ENCODE data around the gene PGP. TPM values are rescaled to one million over a fixed set of nuclear protein-coding genes. Genes with fewer than 3 reads are reported as not detected.
A peak's percentile ranks its signal among the peaks of the same experiment; 100 is the strongest.

PGP gene
- total and polyA plus RNA-seq, 2 of the 4 experiments (the other 2 are of a cell fraction) = 4.1 to 9.4 TPM

GRCh38 chr16:2173916-2174315 lies 40.7 kb downstream of the PGP start:
- Histone ChIP-seq H3K23ac (ENCODE audit: low read depth, low read length) (no peak overlapping the region), H4K8ac (ENCODE audit: low read depth in 2 of 2, low read length in 2 of 2) (no peak overlapping the region), H3K14ac (replicated peaks; ENCODE audit: low read depth, low read length) (no peak overlapping the region), H3K9me1 (ENCODE audit: insufficient read depth, low read length) (no peaks in the 10 kb centered on the region), H3K27ac (ENCODE audit: insufficient read depth, low read length) (no peak overlapping the region), H4K5ac (ENCODE audit: low read depth, low read length) (no peak overlapping the region), H2BK120ac (ENCODE audit: low read depth, low read length) (no peak overlapping the region), H3K79me1 (ENCODE audit: low read depth in 1 of 2, low read length in 2 of 2) (peaks cover 0 to 4% of the 10 kb centered on the region in 2 experiments; a peak in 2 of 4 replicates), H3K4me2 (ENCODE audit: low read depth, low read length) (no peak overlapping the region), H3K27me3 (ENCODE audit: control insufficient read depth, insufficient read depth, low read length) (no peaks in the 10 kb centered on the region), H2AFZ (replicated peaks; ENCODE audit: low read length, poor library complexity) (no peak overlapping the region), H3K18ac (ENCODE audit: low read depth, low read length) (no peak overlapping the region), H2BK5ac (ENCODE audit: low read depth, low read length, poor library complexity, severe bottlenecking) (no peak overlapping the region), H3K4me3 (ENCODE audit: insufficient read depth, low read depth, low read length) (no peak overlapping the region), H3K4me1 (ENCODE audit: control insufficient read depth, insufficient read depth, low read length) (no peaks in the 10 kb centered on the region), H3K4ac (ENCODE audit: low read depth, low read length) (no peak overlapping the region), H2BK20ac (ENCODE audit: low read depth, low read length) (no peak overlapping the region), H2AK5ac (ENCODE audit: low read depth, low read length) (no peak overlapping the region), H2AK9ac (replicated peaks; ENCODE audit: low read depth, low read length, poor library complexity) (peak overlapping the region; percentile 45), H4K20me1 (ENCODE audit: insufficient read depth, low read length) (no peaks in the 10 kb centered on the region; the same call in 1 of the 2 replicates), H3K9ac (ENCODE audit: low read depth, low read length) (no peak overlapping the region), H4K91ac (ENCODE audit: insufficient read depth, low read depth, low read length) (no peak overlapping the region), H2BK15ac (ENCODE audit: low read depth, low read length) (no peak overlapping the region), H3K56ac (ENCODE audit: extremely low read depth, insufficient read depth, low read length) (no peak overlapping the region), H3K36me3 (ENCODE audit: control insufficient read depth, insufficient read depth, low read length) (peaks cover 59% of the 10 kb centered on the region), H3K9me3 (ENCODE audit: control insufficient read depth, insufficient read depth, low read length) (no peaks in the 10 kb centered on the region)
- intact Hi-C loops (cut with micrococcal nuclease) = no loop called here
- 93% methylated on average over 3 of the region's 4 CpGs; no CpG with 5 or more reads in 1 of the 2 experiments for WGBS, 2 experiments (ENCODE audit: extremely low coverage in 2 of 2, insufficient read length in 1 of 2)
- dilution Hi-C loops (cut with HindIII; ENCODE audit: low sequenced_read_pairs, unreplicated experiment) = no loop called here
- POLR2A ChIA-PET (ENCODE audit: unreplicated experiment) = no interaction called here
- ATAC-seq (ENCODE audit: low read depth) = no peak
- in situ Hi-C loops (cut with MboI; ENCODE audit: low sequenced_read_pairs) = no loop called here
- CTCF ChIA-PET = no interaction called here
- TF ChIP-seq BHLHE40 (IDR thresholded peaks at IDR 0.05; ENCODE audit: low read depth, low read length) (no peak), MAFK (IDR thresholded peaks at IDR 0.05; ENCODE audit: low read depth, low read length) (no peak), MXI1 (IDR thresholded peaks at IDR 0.05; ENCODE audit: borderline replicate concordance, low read depth, low read length) (no peak), RFX5 (IDR thresholded peaks at IDR 0.05; ENCODE audit: low read depth, low read length) (no peak), RAD21 (IDR thresholded peaks at IDR 0.05; ENCODE audit: low read length) (no peak), NFE2L2 (IDR thresholded peaks at IDR 0.05; ENCODE audit: low read depth, low read length) (no peak), CEBPB (IDR thresholded peaks at IDR 0.05; ENCODE audit: low read depth, low read length) (no peak), ELK1 (IDR thresholded peaks at IDR 0.05; ENCODE audit: borderline replicate concordance, low read depth, low read length) (no peak), MAZ (IDR thresholded peaks at IDR 0.05; ENCODE audit: borderline replicate concordance, low read depth, low read length) (no peak), CHD1 (IDR thresholded peaks at IDR 0.05; ENCODE audit: low read depth, low read length) (no peak), CTCF (conservative IDR thresholded peaks at IDR 0.05; ENCODE audit: low read depth, low read length) (no peak), RCOR1 (IDR thresholded peaks at IDR 0.05; ENCODE audit: insufficient replicate concordance, low read length) (no peak), POLR2A (IDR thresholded peaks at IDR 0.05; ENCODE audit: low read depth, low read length) (no peak), SMC3 (IDR thresholded peaks at IDR 0.05; ENCODE audit: low read depth, low read length) (no peak), FOS (IDR thresholded peaks at IDR 0.05; ENCODE audit: low read depth, low read length) (no peak)
- TF ChIP-seq, protein P1, sequence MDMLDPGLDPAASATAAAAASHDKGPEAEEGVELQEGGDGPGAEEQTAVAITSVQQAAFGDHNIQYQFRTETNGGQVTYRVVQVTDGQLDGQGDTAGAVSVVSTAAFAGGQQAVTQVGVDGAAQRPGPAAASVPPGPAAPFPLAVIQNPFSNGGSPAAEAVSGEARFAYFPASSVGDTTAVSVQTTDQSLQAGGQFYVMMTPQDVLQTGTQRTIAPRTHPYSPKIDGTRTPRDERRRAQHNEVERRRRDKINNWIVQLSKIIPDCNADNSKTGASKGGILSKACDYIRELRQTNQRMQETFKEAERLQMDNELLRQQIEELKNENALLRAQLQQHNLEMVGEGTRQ (IDR thresholded peaks at IDR 0.05; ENCODE audit: low read depth, low read length) = no peak
- no peak for DNase-seq
- no TSS peak for BruUV-seq (replicated peaks)
